ENCODE results near the gene RTP5.
"Not testable (repeated sequence)": the region's sequence is repeated elsewhere in the genome, so short reads cannot be mapped to it uniquely, and the experiment has no call there.

RTP5 gene

DNA sequence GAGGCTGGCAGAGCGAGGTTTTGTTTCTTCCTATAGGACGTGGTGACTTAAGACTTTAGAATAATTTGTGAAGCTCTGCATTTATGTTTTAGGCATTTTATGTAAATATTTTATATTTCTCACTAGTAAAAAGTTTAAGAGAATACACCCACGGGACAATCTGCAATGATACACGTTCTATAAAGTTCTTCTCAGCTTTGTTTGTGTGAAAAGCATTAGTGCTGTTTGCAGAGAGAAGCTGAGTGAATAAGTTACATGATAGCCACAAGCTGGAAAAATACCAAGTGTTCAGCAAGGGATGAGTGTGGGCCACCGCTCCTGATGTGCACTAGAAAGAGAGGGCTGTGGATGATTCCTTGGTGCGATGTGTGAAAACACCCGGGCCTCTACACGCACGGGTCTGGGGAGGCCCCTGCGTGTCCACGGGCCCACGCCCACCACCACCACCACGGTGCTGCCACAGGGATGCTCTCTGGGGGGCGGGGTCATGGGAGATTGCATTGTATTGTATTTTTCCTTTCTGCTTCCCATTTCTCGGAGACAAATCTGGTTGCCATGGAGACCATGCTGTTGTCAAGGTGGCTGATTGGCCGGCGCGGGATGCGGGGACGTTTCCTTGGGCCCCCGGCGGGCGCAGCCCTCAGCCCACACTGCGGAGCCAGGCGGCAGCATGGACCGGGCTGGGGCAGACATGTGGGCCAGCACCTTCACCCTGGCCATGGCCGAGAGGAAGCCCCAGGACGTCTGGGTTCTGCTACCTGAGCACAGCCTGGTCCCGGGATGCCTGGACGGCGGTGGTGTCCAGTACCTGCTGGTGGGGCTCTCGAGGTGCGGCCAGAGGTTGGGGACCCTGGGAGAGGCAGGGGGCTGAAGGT lies at the start of gene RTP5:
Gene RTP5, plus strand, starts transcription at position 643 of the 875 bp plus-strand sequence. Its CDS starts 28 bp downstream, at position 671.
- DNase-seq, result no peak

GRCh38 chr2:241819947-241820624 lies 49.4 kb upstream of the RTP5 start:
- DNase-seq, result not testable (repeated sequence)

DNA sequence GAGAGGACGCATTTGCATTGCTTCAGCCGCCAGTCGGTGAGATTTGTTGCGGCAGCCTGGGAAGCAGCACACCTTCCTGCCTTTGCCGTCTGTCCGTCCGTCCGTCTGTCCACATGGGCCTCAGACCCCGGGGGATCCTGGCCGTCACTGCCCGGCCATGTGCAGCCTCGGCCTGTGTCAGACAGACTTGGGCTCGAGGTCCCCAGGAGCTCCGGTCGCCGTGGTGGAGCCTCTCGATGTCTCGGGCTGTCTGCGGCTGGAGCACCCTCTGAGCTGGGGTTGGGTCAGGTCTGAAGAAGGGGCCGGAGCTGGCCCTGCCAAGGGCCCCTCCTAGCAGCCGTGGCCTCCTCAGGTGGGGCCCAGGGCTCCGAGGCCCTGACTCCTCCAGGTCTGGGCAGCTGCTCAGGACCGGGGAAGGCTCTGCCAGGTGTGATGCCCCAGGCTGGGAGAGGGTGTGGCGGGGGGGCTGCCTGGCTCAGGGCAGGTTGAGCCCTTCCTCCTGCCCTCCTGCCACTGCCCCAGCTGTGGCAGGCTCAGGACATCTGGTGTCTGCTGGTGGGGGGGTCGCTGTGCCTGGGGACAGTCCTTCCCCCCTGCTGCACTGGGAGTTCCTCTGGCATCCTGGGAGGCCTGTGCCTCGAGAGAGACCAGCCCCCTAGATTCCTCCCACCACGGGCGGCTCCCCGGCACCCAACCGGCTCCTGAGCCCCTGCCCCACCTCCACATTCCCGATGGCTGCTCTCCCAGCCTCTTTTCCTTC lies 48.7 kb upstream of the RTP5 start:
- no peak for DNase-seq

GRCh38 chr2:241821460-241822263 lies 47.9 kb upstream of the RTP5 start:
- no peak for DNase-seq

DNA sequence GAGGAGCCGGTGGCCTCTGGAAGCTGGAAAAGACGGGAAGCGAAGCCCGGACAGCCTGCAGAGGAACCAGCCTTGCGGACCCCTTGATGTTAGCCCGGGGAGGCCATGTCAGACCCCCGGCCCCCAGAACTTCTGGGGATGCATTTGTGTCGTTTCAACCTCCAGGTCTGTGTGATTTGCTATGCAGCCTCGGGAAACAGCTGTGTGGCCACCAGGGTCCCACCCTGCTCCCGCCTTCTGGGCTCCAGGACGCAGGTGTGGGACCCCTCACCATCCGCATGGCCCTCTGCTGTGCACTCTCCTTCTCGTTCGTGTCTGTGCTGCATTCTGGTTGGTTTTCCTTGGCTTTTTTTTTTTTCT lies 47.3 kb upstream of the RTP5 start:
- no peak for DNase-seq

- DNase-seq, result not testable (repeated sequence)
These were observed 45.7 kb upstream of the RTP5 start for GRCh38 chr2:241823531-241824437.

GRCh38 chr2:241827394-241827793 lies 42.1 kb upstream of the RTP5 start:
- no peak for DNase-seq

DNA sequence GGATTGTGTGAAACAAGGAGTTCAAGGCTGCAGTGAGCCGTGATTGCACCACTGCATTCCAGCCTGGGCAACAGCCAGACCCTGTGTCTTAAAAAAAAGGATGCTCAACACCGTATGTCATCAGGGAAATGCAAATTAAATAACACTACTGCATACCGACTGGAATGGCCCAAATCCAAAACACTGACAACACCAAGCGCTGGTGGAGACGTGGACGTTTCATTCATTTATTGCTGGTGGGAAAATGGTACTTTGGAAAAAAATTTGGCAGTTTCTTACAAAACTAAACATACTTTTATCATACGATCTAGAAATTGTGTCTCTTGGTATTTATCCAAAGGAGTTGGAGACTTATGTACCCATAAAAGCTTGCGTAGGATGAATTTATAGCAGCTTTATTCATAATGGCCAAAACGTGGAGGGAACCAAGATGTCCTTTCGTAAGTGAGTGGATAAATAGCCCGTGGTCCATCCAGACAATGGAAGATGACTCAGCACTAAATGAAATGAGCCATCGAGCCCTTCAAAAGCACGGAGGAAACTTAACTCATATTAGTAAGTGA lies 36.3 kb upstream of the RTP5 start:
- DNase-seq, result no peak

- DNase-seq, result not testable (repeated sequence)
These were observed 35.6 kb upstream of the RTP5 start for GRCh38 chr2:241833756-241834526.

- no peak for DNase-seq
These were observed 34.9 kb upstream of the RTP5 start for GRCh38 chr2:241834527-241835210.

GRCh38 chr2:241835611-241836010 lies 33.9 kb upstream of the RTP5 start:
- no peak for DNase-seq

DNA sequence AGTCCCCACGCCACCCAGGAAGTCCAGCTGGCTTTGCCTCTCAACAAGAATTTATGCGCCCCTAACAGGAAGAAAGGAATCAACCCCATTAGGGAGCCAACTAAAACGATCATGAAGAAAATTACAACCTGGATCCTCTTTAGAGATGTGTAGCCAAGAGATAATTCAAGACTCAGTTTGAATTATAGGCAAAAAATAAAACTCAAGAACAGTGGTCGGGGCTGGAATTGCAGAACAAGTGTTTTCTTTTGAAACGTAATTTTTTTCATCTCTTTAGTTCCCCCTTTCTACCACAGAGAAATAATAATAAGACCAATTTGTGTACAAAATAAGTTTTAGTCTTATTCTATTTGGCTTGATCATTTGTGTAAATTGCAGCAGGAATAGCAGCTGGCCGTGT lies 33.2 kb upstream of the RTP5 start:
- no peak for DNase-seq

GRCh38 chr2:241837197-241837965 lies 32.1 kb upstream of the RTP5 start:
- no peak for DNase-seq

- DNase-seq, result no peak
These were observed 28.1 kb upstream of the RTP5 start for GRCh38 chr2:241841181-241842066.

- no peak for DNase-seq
These were observed 27.5 kb upstream of the RTP5 start for GRCh38 chr2:241842067-241842415.

GRCh38 chr2:241842620-241843211 lies 26.8 kb upstream of the RTP5 start:
- DNase-seq, result peak; percentile 52

- no peak for DNase-seq
These were observed 26.0 kb upstream of the RTP5 start for GRCh38 chr2:241843321-241844065.
